Body of pancreas (tissue), 4 donors: ENCODE measurements around the gene TIMM22. TPM values are rescaled to one million over a fixed set of nuclear protein-coding genes. Genes with fewer than 3 reads are reported as not detected.

ENCODE experiments used
- ATAC-seq: fragments of 150-250 bp; one replicate; pipeline ENCODE4 v1.9.1; 2016
- DNase-seq, 4 donors: peaks; one replicate each; pipeline ENCODE4 v3.0.0-alpha.2; 2019
- H3K27ac ChIP-seq, 4 donors: fragments of 200-600 bp; sonication (generic); 1 replicate in 3 of 4; 2 replicates in 1 of 4; pipeline versions ENCODE4 v1.5.1 to v1.6.1; 2016 to 2019; ENCODE audit warnings: mild to moderate bottlenecking in 1 of 4, mixed read lengths in 1 of 4, moderate library complexity in 1 of 4
- H3K27me3 ChIP-seq, 2 donors: fragments of 200-600 bp; sonication (generic); one replicate each; pipeline ENCODE4 v1.6.0; 2016; ENCODE audit warnings: mild to moderate bottlenecking in 1 of 2
- H3K36me3 ChIP-seq, 2 donors: fragments of 200-600 bp; sonication (generic); replicated peaks in 1 of 2; 2 replicates each; pipeline ENCODE4 v1.5.1; 2016; ENCODE audit warnings: low read depth in 2 of 2; ENCODE audit not compliant: insufficient read depth in 1 of 2
- H3K4me1 ChIP-seq: fragments of 200-600 bp; sonication (generic); one replicate; pipeline ENCODE4 v1.6.0; 2016
- H3K4me3 ChIP-seq, 2 donors: fragments of 200-600 bp; sonication (generic); 1 replicate in 1 of 2; 2 replicates in 1 of 2; pipeline ENCODE4 v1.5.1; 2016 to 2019
- H3K9me3 ChIP-seq, 3 donors: fragments of 200-600 bp; sonication (generic); 1 replicate in 2 of 3; 2 replicates in 1 of 3; pipeline ENCODE4 v1.5.1; 2016
- POLR2A ChIP-seq, 3 donors: fragments of 450-650 bp; IDR thresholded peaks; one replicate each; pipeline ENCODE4 v1.6.1; 2016; ENCODE audit warnings: antibody characterized with exemption in 3 of 3, mild to moderate bottlenecking in 2 of 3
- WGBS, 2 donors: methylation state at CpG; one replicate each; pipeline ENCODE4 v1.1.5; 2017; 5-methylcytosine and 5-hydroxymethylcytosine counted together
- intact Hi-C: fragments of 100-400 bp; cut with DNase I; formaldehyde crosslinking; loops from one replicate; pipeline ENCODE4 v1.15.1; 2023
- total RNA-seq, 2 donors: library from RNA; depleted of rRNA; stranded (reverse); fragments of >200 nt; gene quantifications; one replicate each; pipeline ENCODE4 v1.1.0, GENCODE V29; 2016
- TF ChIP-seq, protein P1 (sequence below), 7 experiments: fragments of 450-650 bp in 4 of 7; fragments of 200-600 bp in 3 of 7; sonication (generic) in 3 of 7; IDR thresholded peaks; one replicate each; pipeline ENCODE4 v1.5.1; 2016 to 2019; ENCODE audit warnings: antibody characterized with exemption in 7 of 7

Gene TIMM22
- total RNA-seq, 2 donors from 2014 or later = 4.3 to 9.3 TPM

DNA sequence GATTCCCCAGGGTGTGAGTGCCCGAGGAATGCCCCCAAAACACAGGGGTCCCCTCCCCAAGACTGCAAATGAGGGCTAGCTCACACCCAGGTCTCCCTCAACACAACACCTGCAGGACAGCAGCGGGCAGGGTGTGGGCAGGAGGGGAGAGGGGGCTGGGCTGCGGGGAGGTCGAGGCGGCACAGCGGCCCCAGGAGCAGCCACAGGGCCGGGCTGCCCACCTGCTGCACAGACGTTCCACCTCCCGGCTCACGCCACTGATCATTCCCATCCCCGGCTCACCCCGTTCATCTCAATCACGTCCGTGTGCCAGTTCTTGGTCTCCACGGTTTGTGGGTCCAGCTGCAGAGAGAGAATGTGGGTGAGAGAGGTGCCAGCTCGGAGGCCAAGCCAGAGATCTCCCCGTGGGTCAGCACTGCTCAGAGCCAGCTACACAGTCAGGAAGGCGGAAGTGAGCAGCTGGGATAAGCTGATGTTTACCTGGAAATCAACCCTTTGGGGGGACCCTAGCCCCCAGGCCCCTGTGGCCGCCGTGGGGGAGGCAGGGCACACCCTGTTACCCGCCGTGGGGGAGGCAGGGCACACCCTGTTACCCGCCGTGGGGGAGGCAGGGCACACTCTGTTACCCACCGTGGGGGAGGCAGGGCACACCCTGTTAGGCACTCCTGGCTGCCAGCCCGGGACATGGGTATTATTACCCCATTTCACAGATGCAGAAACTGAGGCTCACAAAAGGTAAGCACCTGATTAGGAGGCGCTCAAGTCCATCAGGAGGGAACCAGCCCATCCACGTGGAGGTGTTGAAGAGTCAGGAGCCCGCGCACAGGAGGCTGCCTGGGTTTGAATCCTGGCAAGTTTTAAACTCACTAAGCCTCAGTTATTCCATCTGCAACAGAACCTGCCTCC lies 16.1 kb downstream of the TIMM22 start:
- no peak for TF ChIP-seq POLR2A (IDR thresholded peaks at IDR 0.05)
- TF ChIP-seq, protein P1, sequence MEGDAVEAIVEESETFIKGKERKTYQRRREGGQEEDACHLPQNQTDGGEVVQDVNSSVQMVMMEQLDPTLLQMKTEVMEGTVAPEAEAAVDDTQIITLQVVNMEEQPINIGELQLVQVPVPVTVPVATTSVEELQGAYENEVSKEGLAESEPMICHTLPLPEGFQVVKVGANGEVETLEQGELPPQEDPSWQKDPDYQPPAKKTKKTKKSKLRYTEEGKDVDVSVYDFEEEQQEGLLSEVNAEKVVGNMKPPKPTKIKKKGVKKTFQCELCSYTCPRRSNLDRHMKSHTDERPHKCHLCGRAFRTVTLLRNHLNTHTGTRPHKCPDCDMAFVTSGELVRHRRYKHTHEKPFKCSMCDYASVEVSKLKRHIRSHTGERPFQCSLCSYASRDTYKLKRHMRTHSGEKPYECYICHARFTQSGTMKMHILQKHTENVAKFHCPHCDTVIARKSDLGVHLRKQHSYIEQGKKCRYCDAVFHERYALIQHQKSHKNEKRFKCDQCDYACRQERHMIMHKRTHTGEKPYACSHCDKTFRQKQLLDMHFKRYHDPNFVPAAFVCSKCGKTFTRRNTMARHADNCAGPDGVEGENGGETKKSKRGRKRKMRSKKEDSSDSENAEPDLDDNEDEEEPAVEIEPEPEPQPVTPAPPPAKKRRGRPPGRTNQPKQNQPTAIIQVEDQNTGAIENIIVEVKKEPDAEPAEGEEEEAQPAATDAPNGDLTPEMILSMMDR (IDR thresholded peaks at IDR 0.05) = no peak
- no peaks in the 10 kb centered on the region for H3K27me3 ChIP-seq
- 62 to 66% methylated on average over 14 to 30 of the region's 30 CpGs for WGBS, 2 donors
- intact Hi-C loops = no loop called here
- H3K36me3 ChIP-seq = no peaks in the 10 kb centered on the region
- no peak for DNase-seq
- H3K9me3 ChIP-seq = no peaks in the 10 kb centered on the region
- no peak for ATAC-seq
- no peaks in the 10 kb centered on the region for H3K4me1 ChIP-seq
- no peak overlapping the region for H3K27ac ChIP-seq
- no peak overlapping the region for H3K4me3 ChIP-seq

DNA sequence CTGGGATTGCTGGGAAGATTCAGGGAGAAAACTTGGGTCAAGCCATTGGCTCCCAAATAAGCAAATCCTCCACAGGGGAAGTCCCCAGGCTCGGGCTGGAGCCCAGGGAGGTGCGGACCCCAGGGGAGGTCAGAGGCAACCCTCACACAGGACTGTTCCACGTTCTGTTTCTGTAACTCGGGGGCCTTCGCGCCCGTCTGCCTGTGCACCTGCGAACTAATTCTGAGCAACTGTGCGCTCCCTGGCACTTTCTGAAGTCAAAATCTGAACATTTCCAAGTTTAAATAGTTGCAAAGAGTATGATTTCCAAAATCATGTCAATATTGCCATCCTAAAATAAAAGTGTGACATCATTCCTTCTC lies 16.8 kb downstream of the TIMM22 start:
- Histone ChIP-seq H3K27me3 (no peaks in the 10 kb centered on the region), H3K27ac (no peak overlapping the region), H3K4me1 (no peaks in the 10 kb centered on the region), H3K9me3 (no peaks in the 10 kb centered on the region), H3K4me3 (no peak overlapping the region), H3K36me3 (no peaks in the 10 kb centered on the region)
- DNase-seq = no peak
- TF ChIP-seq, protein P1 (IDR thresholded peaks at IDR 0.05) = no peak
- no peak for TF ChIP-seq POLR2A (IDR thresholded peaks at IDR 0.05)
- 75 to 85% methylated on average over 9 of the region's 9 CpGs for WGBS, 2 donors
- intact Hi-C loops = no loop called here
- no peak for ATAC-seq

DNA sequence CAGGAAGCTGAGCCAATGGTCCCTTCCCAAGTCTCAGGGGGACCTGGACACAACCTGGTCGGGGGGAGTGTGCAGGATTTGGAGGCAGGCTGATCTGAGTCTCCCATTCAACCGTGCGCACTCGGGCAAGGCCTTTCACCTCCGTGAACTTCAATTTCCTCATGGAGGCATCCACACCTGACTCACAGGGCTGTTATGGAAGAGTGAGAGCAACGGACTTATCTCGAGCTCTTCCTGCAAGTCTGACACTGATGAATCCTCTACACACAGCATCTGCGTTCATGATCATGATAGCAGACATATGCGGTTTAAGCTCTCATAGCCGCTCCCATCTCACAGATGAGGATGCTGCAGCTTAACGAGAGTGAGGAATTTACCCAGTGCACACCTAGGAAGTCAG lies 21.6 kb downstream of the TIMM22 start:
- no peak for DNase-seq
- Histone ChIP-seq H3K36me3 (no peaks in the 10 kb centered on the region), H3K9me3 (no peaks in the 10 kb centered on the region), H3K27me3 (no peaks in the 10 kb centered on the region), H3K4me1 (no peaks in the 10 kb centered on the region), H3K4me3 (no peak overlapping the region), H3K27ac (no peak overlapping the region)
- TF ChIP-seq, protein P1 (IDR thresholded peaks at IDR 0.05) = no peak
- 82 to 91% methylated on average over 11 of the region's 11 CpGs for WGBS, 2 donors
- no peak for ATAC-seq
- intact Hi-C loops = no loop called here

DNA sequence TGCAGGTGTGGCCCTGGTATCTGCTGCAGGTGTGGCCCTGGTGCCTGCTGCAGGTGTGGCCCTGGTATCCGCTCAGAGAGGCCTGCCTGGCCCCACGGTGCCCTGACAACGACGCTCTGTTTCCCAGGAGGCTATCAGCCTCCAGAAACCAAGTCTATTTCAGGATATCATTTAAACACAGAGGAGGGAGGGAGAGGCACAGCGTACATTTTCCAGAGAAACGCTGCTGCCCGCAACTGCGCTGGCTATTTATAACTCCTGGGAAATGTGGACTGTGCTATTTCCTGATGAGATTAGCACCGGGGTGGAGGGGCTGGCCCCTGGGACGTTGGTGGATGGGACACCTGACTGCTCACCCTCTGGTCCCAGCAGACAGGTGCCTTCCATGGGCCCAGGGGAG lies 22.5 kb downstream of the TIMM22 start:
- intact Hi-C loops = no loop called here
- DNase-seq (no peak), ATAC-seq (peak; percentile 21)
- Histone ChIP-seq H3K4me3 (no peak overlapping the region), H3K9me3 (no peaks in the 10 kb centered on the region), H3K27me3 (no peaks in the 10 kb centered on the region), H3K4me1 (no peaks in the 10 kb centered on the region), H3K36me3 (no peaks in the 10 kb centered on the region), H3K27ac (peak overlapping the region in 2 of 4 donors; percentile 13 to 17)
- TF ChIP-seq POLR2A (IDR thresholded peaks at IDR 0.05) = no peak
- TF ChIP-seq, protein P1 (IDR thresholded peaks at IDR 0.05) = no peak
- WGBS, 2 donors = 46 to 53% methylated on average over 9 to 10 of the region's 10 CpGs

DNA sequence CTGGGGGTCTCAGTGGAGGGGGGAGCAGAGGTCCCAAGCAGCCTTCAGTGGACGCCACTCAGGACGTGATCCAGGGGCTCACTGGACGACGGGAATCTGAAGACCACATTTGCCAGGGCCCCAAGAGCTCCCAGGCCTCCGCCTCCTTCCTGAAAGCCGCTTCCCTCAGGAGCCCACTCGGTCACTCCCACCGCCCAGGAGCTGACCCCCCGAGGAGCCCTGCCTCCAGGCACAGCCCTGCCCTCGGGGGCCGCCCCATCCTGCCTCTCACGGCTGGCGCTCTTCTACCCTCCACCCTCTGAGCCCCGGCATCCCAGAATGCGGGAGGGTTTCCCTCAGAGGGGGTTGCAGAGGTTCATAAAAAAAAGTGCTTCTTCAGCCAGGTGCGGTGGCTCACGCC lies 24.2 kb downstream of the TIMM22 start:
- DNase-seq = no peak
- Histone ChIP-seq H3K4me1 (no peaks in the 10 kb centered on the region), H3K4me3 (no peak overlapping the region), H3K36me3 (no peaks in the 10 kb centered on the region), H3K27ac (no peak overlapping the region), H3K9me3 (no peaks in the 10 kb centered on the region), H3K27me3 (no peaks in the 10 kb centered on the region)
- ATAC-seq = no peak
- 83 to 89% methylated on average over 14 to 17 of the region's 17 CpGs for WGBS, 2 donors
- no peak for TF ChIP-seq POLR2A (IDR thresholded peaks at IDR 0.05)
- TF ChIP-seq, protein P1 (IDR thresholded peaks at IDR 0.05) = no peak
- intact Hi-C loops = no loop called here
